Glomerular visceral epithelial cell (primary cell): ENCODE measurements around the gene CBFB.
"Not testable (repeated sequence)": the region's sequence is repeated elsewhere in the genome, so short reads cannot be mapped to it uniquely, and the experiment has no call there.

Experiments used
- DNase-seq: peaks from one replicate; pipeline ENCODE4 v3.0.0-alpha.2; 2016; ENCODE audit errors: extremely low spot score

Gene CBFB

GRCh38 chr16:67028696-67029253 is at the start of gene CBFB:
TSS of gene CBFB (plus strand) at chr16:67029149. CDS start at chr16:67029408, 259 bp downstream.
- DNase-seq, result peak; percentile 94

GRCh38 chr16:66983033-66983432 is 45.9 kb upstream of the CBFB start:
- no peak for DNase-seq

GRCh38 chr16:66984892-66985311 is 44.0 kb upstream of the CBFB start:
- no peak for DNase-seq

- DNase-seq, result no peak
Measured at GRCh38 chr16:66986559-66986958, 42.4 kb upstream of the CBFB start.

GRCh38 chr16:66988197-66988788 is 40.7 kb upstream of the CBFB start, which contains the start of gene CES4A:
TSS of gene CES4A (plus strand) at chr16:66988589. CDS start at chr16:66988773, 184 bp downstream.
- DNase-seq, result peak; percentile 88

- no peak for DNase-seq
Measured at GRCh38 chr16:66991545-66992077, 37.3 kb upstream of the CBFB start.

GRCh38 chr16:66993558-66993957 is 35.4 kb upstream of the CBFB start:
- DNase-seq, result not testable (repeated sequence)

GRCh38 chr16:66996324-66996982 is 32.5 kb upstream of the CBFB start:
- DNase-seq, result peak; percentile 40

GRCh38 chr16:66996983-66997358 is 32.0 kb upstream of the CBFB start:
- no peak for DNase-seq

- no peak for DNase-seq
Measured at GRCh38 chr16:67000384-67001351, 28.3 kb upstream of the CBFB start.

GRCh38 chr16:67001726-67002125 is 27.2 kb upstream of the CBFB start:
- peak; percentile 18 for DNase-seq

GRCh38 chr16:67006930-67007658 is 21.9 kb upstream of the CBFB start:
- peak; percentile 73 for DNase-seq

- no peak for DNase-seq
Measured at GRCh38 chr16:67009158-67009557, 19.8 kb upstream of the CBFB start.

- DNase-seq, result no peak
Measured at GRCh38 chr16:67011274-67011673, 17.7 kb upstream of the CBFB start.

GRCh38 chr16:67013233-67013822 is 15.6 kb upstream of the CBFB start:
- DNase-seq, result no peak

GRCh38 chr16:67013823-67014633 is 14.9 kb upstream of the CBFB start:
- peak; percentile 37 for DNase-seq

GRCh38 chr16:67014634-67015312 is 14.2 kb upstream of the CBFB start:
- no peak for DNase-seq

GRCh38 chr16:67015313-67015731 is 13.6 kb upstream of the CBFB start:
- DNase-seq, result no peak

- no peak for DNase-seq
Measured at GRCh38 chr16:67016143-67016542, 12.8 kb upstream of the CBFB start.
